Measurements from ENCODE around the gene SFR1.

GRCh38 chr10:104103956-104104355 is 18.0 kb upstream of the SFR1 start:
- TF ChIP-seq POLR2A (IDR thresholded peaks at IDR 0.05) (no peak), POLR2AphosphoS5 (IDR thresholded peaks at IDR 0.05) (no peak)
- TF ChIP-seq, protein P1, sequence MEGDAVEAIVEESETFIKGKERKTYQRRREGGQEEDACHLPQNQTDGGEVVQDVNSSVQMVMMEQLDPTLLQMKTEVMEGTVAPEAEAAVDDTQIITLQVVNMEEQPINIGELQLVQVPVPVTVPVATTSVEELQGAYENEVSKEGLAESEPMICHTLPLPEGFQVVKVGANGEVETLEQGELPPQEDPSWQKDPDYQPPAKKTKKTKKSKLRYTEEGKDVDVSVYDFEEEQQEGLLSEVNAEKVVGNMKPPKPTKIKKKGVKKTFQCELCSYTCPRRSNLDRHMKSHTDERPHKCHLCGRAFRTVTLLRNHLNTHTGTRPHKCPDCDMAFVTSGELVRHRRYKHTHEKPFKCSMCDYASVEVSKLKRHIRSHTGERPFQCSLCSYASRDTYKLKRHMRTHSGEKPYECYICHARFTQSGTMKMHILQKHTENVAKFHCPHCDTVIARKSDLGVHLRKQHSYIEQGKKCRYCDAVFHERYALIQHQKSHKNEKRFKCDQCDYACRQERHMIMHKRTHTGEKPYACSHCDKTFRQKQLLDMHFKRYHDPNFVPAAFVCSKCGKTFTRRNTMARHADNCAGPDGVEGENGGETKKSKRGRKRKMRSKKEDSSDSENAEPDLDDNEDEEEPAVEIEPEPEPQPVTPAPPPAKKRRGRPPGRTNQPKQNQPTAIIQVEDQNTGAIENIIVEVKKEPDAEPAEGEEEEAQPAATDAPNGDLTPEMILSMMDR (IDR thresholded peaks at IDR 0.05 in 8 of 11, conservative IDR thresholded peaks at IDR 0.05 in 3 of 11): no peak

Data from spleen (tissue), 7 donors.